Neuronal stem cell (in vitro differentiated cells): ENCODE results near the gene TMEM14B.

ENCODE experiments used
- DNase-seq: peaks from one replicate; pipeline ENCODE4 v3.0.0-alpha.2; 2013; ENCODE audit warnings: low spot score
- H2AFZ ChIP-seq: one replicate; pipeline ENCODE4 v1.6.1; 2013; ENCODE audit warnings: mild to moderate bottlenecking, low read length, inconsistent platforms
- H2AK5ac ChIP-seq: 2 replicates; pipeline ENCODE4 v1.6.1; 2013; ENCODE audit warnings: low read depth, mild to moderate bottlenecking, inconsistent platforms, low read length, moderate library complexity, mixed read lengths
- H2BK120ac ChIP-seq: 2 replicates; pipeline ENCODE4 v1.6.1; 2013; ENCODE audit warnings: low read depth, mild to moderate bottlenecking, inconsistent platforms, low read length, moderate library complexity, mixed read lengths
- H2BK12ac ChIP-seq: one replicate; pipeline ENCODE4 v1.6.1; 2013; ENCODE audit warnings: low read length, inconsistent platforms
- H2BK15ac ChIP-seq: 2 replicates; pipeline ENCODE4 v1.6.1; 2013; ENCODE audit warnings: mild to moderate bottlenecking, low read length, inconsistent platforms, mixed read lengths
- H2BK5ac ChIP-seq: one replicate; pipeline ENCODE4 v1.6.1; 2013; ENCODE audit warnings: inconsistent platforms, mild to moderate bottlenecking, low read length, moderate library complexity
- H3K14ac ChIP-seq: one replicate; pipeline ENCODE4 v1.6.1; 2013; ENCODE audit warnings: low read length, inconsistent platforms
- H3K18ac ChIP-seq: 2 replicates; pipeline ENCODE4 v1.6.1; 2013; ENCODE audit warnings: low read length, inconsistent platforms
- H3K23ac ChIP-seq: 2 replicates; pipeline ENCODE4 v1.6.1; 2013; ENCODE audit warnings: low read depth, mild to moderate bottlenecking, mixed read lengths, low read length, inconsistent platforms; ENCODE audit not compliant: poor library complexity
- H3K27ac ChIP-seq: replicated peaks from 3 replicates; pipeline ENCODE4 v1.5.1; 2013; ENCODE audit warnings: low read length, inconsistent platforms
- H3K27me3 ChIP-seq, 3 experiments: 2 replicates each; pipeline ENCODE4 v1.6.1; 2013; ENCODE audit warnings: low read length in 3 of 3, mild to moderate bottlenecking in 2 of 3, inconsistent platforms in 1 of 3, low read depth in 1 of 3, mixed read lengths in 1 of 3, moderate library complexity in 1 of 3; ENCODE audit not compliant: control insufficient read depth in 3 of 3, insufficient read depth in 3 of 3
- H3K36me3 ChIP-seq, 2 donors: replicated peaks in 1 of 2; 2 replicates each; pipeline ENCODE4 v1.6.1; 2013; ENCODE audit warnings: low read length in 2 of 2; ENCODE audit not compliant: control insufficient read depth in 2 of 2, insufficient read depth in 2 of 2
- H3K4ac ChIP-seq: 2 replicates; pipeline ENCODE4 v1.6.1; 2013; ENCODE audit warnings: inconsistent platforms, mild to moderate bottlenecking, low read length, moderate library complexity
- H3K4me1 ChIP-seq, 2 donors: 1 replicate in 1 of 2; 2 replicates in 1 of 2; pipeline ENCODE4 v1.6.1; 2013; ENCODE audit warnings: low read length in 2 of 2, low read depth in 1 of 2; ENCODE audit not compliant: control insufficient read depth in 2 of 2, insufficient read depth in 1 of 2
- H3K4me2 ChIP-seq: one replicate; pipeline ENCODE4 v1.6.1; 2013; ENCODE audit warnings: mild to moderate bottlenecking, low read length, inconsistent platforms; ENCODE audit not compliant: insufficient read depth, poor library complexity, severe bottlenecking
- H3K4me3 ChIP-seq, 2 donors: 2 replicates each; pipeline ENCODE4 v1.5.1; 2013; ENCODE audit warnings: low read length in 2 of 2, mild to moderate bottlenecking in 2 of 2, inconsistent platforms in 1 of 2, moderate library complexity in 1 of 2
- H3K79me1 ChIP-seq: one replicate; pipeline ENCODE4 v1.6.1; 2013; ENCODE audit warnings: low read depth, mild to moderate bottlenecking, inconsistent platforms, low read length, moderate library complexity
- H3K9ac ChIP-seq: one replicate; pipeline ENCODE4 v1.6.1; 2013; ENCODE audit warnings: mild to moderate bottlenecking, low read depth, low read length, inconsistent platforms; ENCODE audit not compliant: poor library complexity
- H3K9me3 ChIP-seq, 2 donors: replicated peaks in 1 of 2; 2 replicates each; pipeline versions ENCODE3 to v1.6.1; 2013; ENCODE audit warnings: low read length in 2 of 2, mild to moderate bottlenecking in 2 of 2, inconsistent platforms in 1 of 2, low read depth in 1 of 2, mixed read lengths in 1 of 2, moderate library complexity in 1 of 2; ENCODE audit not compliant: control insufficient read depth in 2 of 2, insufficient read depth in 1 of 2
- H4K8ac ChIP-seq: one replicate; pipeline ENCODE4 v1.6.1; 2013; ENCODE audit warnings: low read depth, mild to moderate bottlenecking, inconsistent platforms, low read length, moderate library complexity
- H4K91ac ChIP-seq: one replicate; pipeline ENCODE4 v1.6.1; 2013; ENCODE audit warnings: low read length, low read depth, mild to moderate bottlenecking, inconsistent platforms; ENCODE audit not compliant: poor library complexity
- WGBS, 2 donors: extraction: QIAGEN DNeasy Blood & Tissue Kit; methylation state at CpG; one replicate each; pipeline ENCODE4 v1.1.7; 2013; ENCODE audit warnings: missing lambda C conversion rate in 2 of 2, mixed read lengths in 1 of 2; ENCODE audit not compliant: insufficient read length in 2 of 2, insufficient replicate concordance in 1 of 2; ENCODE audit errors: extremely low coverage in 2 of 2; 5-methylcytosine and 5-hydroxymethylcytosine counted together

Gene TMEM14B

GRCh38 chr6:10722820-10723566 lies 24.6 kb upstream of the TMEM14B start, which contains the start of gene TMEM14C:
Gene TMEM14C (plus strand): TSS chr6:10723070. CDS start chr6:10724614, 1,544 bp downstream.
- H4K91ac ChIP-seq: no peak within 1 kb of the TSS
- H4K8ac ChIP-seq: no peak within 1 kb of the TSS
- H2AK5ac ChIP-seq: no peak within 1 kb of the TSS
- H3K4me3 ChIP-seq: peak within 1 kb of the TSS; percentile 85 to 87
- peaks cover 2 to 12% of the 10 kb centered on the region in 2 donors for H3K9me3 ChIP-seq
- no peak within 1 kb of the TSS for H2BK12ac ChIP-seq
- H3K14ac ChIP-seq: no peak within 1 kb of the TSS
- peak within 1 kb of the TSS; percentile 44 for H3K18ac ChIP-seq
- peak within 1 kb of the TSS; percentile 92 for H3K23ac ChIP-seq
- H3K27ac ChIP-seq: peak within 1 kb of the TSS; percentile 92
- H2BK120ac ChIP-seq: no peak within 1 kb of the TSS
- no CpG with 5 or more reads among the region's 55 CpGs for WGBS, 2 donors
- H3K4me2 ChIP-seq: peak within 1 kb of the TSS; percentile 50
- no peak within 1 kb of the TSS for H3K9ac ChIP-seq
- no peak within 1 kb of the TSS for H2BK5ac ChIP-seq
- peaks cover 9 to 32% of the 10 kb centered on the region in 2 donors for H3K36me3 ChIP-seq
- H2BK15ac ChIP-seq: no peak within 1 kb of the TSS
- H3K4ac ChIP-seq: no peak within 1 kb of the TSS
- peaks cover 7 to 15% of the 10 kb centered on the region in 2 donors for H3K4me1 ChIP-seq
- peak; percentile 94 for DNase-seq
- peaks cover 6% of the 10 kb centered on the region for H3K79me1 ChIP-seq
- peak within 1 kb of the TSS; percentile 82 for H2AFZ ChIP-seq
- H3K27me3 ChIP-seq: no peaks in the 10 kb centered on the region

- Histone ChIP-seq H2AFZ (peak overlapping the region; percentile 82), H3K4ac (no peak overlapping the region), H3K4me1 (peaks cover 7 to 15% of the 10 kb centered on the region in 2 donors), H2BK5ac (no peak overlapping the region), H3K18ac (no peak overlapping the region), H4K8ac (no peak overlapping the region), H3K27ac (peak overlapping the region; percentile 92), H3K4me2 (peak overlapping the region; percentile 50), H3K14ac (no peak overlapping the region), H2AK5ac (no peak overlapping the region), H2BK15ac (no peak overlapping the region), H3K9me3 (peaks cover 2 to 7% of the 10 kb centered on the region in 2 donors), H3K79me1 (peaks cover 6% of the 10 kb centered on the region), H3K4me3 (peak overlapping the region; percentile 85 to 87), H4K91ac (no peak overlapping the region), H3K27me3 (no peaks in the 10 kb centered on the region), H2BK120ac (no peak overlapping the region), H2BK12ac (no peak overlapping the region), H3K9ac (no peak overlapping the region), H3K23ac (no peak overlapping the region), H3K36me3 (peaks cover 11 to 37% of the 10 kb centered on the region in 2 donors)
- DNase-seq: no peak
- no CpG with 5 or more reads among the region's 7 CpGs for WGBS, 2 donors
These were observed 24.1 kb upstream of the TMEM14B start for GRCh38 chr6:10723567-10723881.

DNA sequence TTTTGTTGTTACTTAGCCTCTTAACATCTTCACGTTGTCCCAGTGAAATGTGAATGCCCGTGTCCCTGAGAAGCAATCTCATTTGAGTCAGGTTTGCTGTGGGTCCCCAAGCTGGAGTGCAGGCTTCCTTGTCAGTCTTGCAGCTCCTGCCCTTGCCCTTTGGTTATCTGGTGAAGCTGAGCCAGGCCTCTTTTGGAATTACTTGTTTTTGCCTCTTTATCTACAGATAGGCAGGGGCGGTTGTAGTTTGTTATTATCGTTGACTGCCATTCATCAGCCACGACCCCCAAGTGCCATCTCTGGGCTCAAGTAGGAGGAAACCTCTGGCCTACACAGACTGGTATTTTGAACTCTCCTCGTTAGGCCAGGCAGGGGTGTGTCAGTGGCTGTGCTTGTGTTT lies 22.6 kb upstream of the TMEM14B start:
- peak overlapping the region; percentile 52 for H3K27ac ChIP-seq
- no CpG with 5 or more reads among the region's 6 CpGs for WGBS, 2 donors

DNA sequence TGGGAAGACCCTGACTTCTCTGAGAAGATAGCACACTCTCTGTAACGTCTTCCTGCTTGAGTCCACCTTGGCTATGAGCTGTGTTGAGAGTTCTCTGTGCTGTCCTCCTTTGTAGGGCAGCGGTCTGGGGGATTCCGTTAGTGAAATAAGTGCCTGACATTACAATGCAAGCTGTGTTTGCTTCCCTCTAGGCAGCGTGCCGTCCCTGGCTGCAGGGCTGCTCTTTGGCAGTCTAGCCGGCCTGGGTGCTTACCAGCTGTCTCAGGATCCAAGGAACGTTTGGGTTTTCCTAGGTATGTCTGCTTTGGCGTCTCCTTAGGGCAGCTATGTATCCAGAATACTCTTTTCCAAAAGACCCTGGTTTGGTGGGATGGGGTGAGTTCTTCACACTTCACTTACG lies 21.9 kb upstream of the TMEM14B start:
- Histone ChIP-seq H3K27me3 (no peaks in the 10 kb centered on the region), H2AK5ac (no peak overlapping the region), H3K4ac (no peak overlapping the region), H3K79me1 (peaks cover 8% of the 10 kb centered on the region), H3K36me3 (peaks cover 15 to 59% of the 10 kb centered on the region in 2 donors), H3K27ac (peak overlapping the region; percentile 11), H2AFZ (no peak overlapping the region), H3K18ac (no peak overlapping the region), H2BK5ac (no peak overlapping the region), H3K14ac (no peak overlapping the region), H4K91ac (no peak overlapping the region), H3K23ac (no peak overlapping the region), H2BK120ac (no peak overlapping the region), H3K4me1 (peaks cover 7 to 15% of the 10 kb centered on the region in 2 donors), H3K9ac (no peak overlapping the region), H2BK15ac (no peak overlapping the region), H4K8ac (no peak overlapping the region), H2BK12ac (no peak overlapping the region), H3K4me3 (no peak overlapping the region), H3K9me3 (no peaks in the 10 kb centered on the region), H3K4me2 (no peak overlapping the region)
- WGBS, 2 donors: no CpG with 5 or more reads among the region's 9 CpGs
- DNase-seq: no peak

More for the DNA sequence above, 22.6 kb upstream of the TMEM14B start:
- Histone ChIP-seq H4K91ac (no peak overlapping the region), H2BK120ac (no peak overlapping the region), H3K14ac (no peak overlapping the region), H3K18ac (no peak overlapping the region), H4K8ac (no peak overlapping the region), H2AK5ac (no peak overlapping the region), H3K36me3 (peaks cover 11 to 52% of the 10 kb centered on the region in 2 donors), H2BK5ac (no peak overlapping the region), H3K23ac (no peak overlapping the region), H2BK15ac (no peak overlapping the region), H3K9me3 (no peaks in the 10 kb centered on the region), H3K27me3 (no peaks in the 10 kb centered on the region), H3K4ac (no peak overlapping the region), H3K4me1 (peaks cover 7 to 15% of the 10 kb centered on the region in 2 donors), H2AFZ (no peak overlapping the region), H3K4me2 (no peak overlapping the region), H3K9ac (no peak overlapping the region), H3K4me3 (no peak overlapping the region), H2BK12ac (no peak overlapping the region), H3K79me1 (peaks cover 8% of the 10 kb centered on the region)
- no peak for DNase-seq
